CD4-positive, alpha-beta T cell treated with Interleukin-17A for 1 hour (primary cell): Measurements from ENCODE around the gene MEIS1.

Source experiments
- DNase-seq: peaks from one replicate; pipeline ENCODE4 v3.0.0-alpha.2; 2020

The MEIS1 gene

GRCh38 chr2:66583881-66584280 lies 149.0 kb downstream of the MEIS1 start:
- no peak for DNase-seq

- no peak for DNase-seq
Observed at GRCh38 chr2:66585587-66585986, 150.7 kb downstream of the MEIS1 start.

GRCh38 chr2:66587216-66587615 lies 152.3 kb downstream of the MEIS1 start:
- DNase-seq = no peak

GRCh38 chr2:66594001-66594400 lies 159.1 kb downstream of the MEIS1 start:
- no peak for DNase-seq

GRCh38 chr2:66595556-66595955 lies 160.6 kb downstream of the MEIS1 start:
- no peak for DNase-seq

GRCh38 chr2:66596256-66596655 lies 161.3 kb downstream of the MEIS1 start:
- DNase-seq = no peak

GRCh38 chr2:66601624-66602023 lies 166.7 kb downstream of the MEIS1 start:
- no peak for DNase-seq

- no peak for DNase-seq
Observed at GRCh38 chr2:66602341-66602740, 167.4 kb downstream of the MEIS1 start.

- no peak for DNase-seq
Observed at GRCh38 chr2:66604326-66604725, 169.4 kb downstream of the MEIS1 start.

- no peak for DNase-seq
Observed at GRCh38 chr2:66604976-66605375, 170.1 kb downstream of the MEIS1 start.

- DNase-seq = no peak
Observed at GRCh38 chr2:66607152-66607551, 172.2 kb downstream of the MEIS1 start.
